Urinary bladder (tissue), 4 donors: Measurements from ENCODE around the gene XRCC4. TPM values are rescaled to one million over a fixed set of nuclear protein-coding genes. Genes with fewer than 3 reads are reported as not detected.

Source experiments
- DNase-seq: peaks from one replicate; pipeline ENCODE4 v3.0.0-alpha.2; 2015; ENCODE audit errors: extremely low spot score
- H3K27ac ChIP-seq: one replicate; pipeline ENCODE4 v1.5.1; 2013; ENCODE audit warnings: low read depth, mild to moderate bottlenecking, moderate library complexity
- H3K36me3 ChIP-seq: one replicate; pipeline ENCODE4 v1.6.1; 2013; ENCODE audit warnings: mild to moderate bottlenecking, moderate library complexity; ENCODE audit not compliant: insufficient read depth
- H3K4me1 ChIP-seq: one replicate; pipeline ENCODE4 v1.6.1; 2013; ENCODE audit warnings: mild to moderate bottlenecking, moderate library complexity; ENCODE audit not compliant: insufficient read depth
- H3K4me3 ChIP-seq: one replicate; pipeline ENCODE4 v1.5.1; 2013; ENCODE audit warnings: low read depth, low read length
- WGBS: extraction: QIAGEN DNeasy Blood & Tissue Kit; methylation state at CpG from one replicate; pipeline ENCODE4 v1.1.7; 2013; 5-methylcytosine and 5-hydroxymethylcytosine counted together
- polyA plus RNA-seq: library from polyadenylated mRNA; stranded (reverse); fragments of 200-250 nt; gene quantifications from one replicate; pipeline ENCODE4 v1.2.3, GENCODE V29; 2013
- total RNA-seq: library from RNA; depleted of rRNA; stranded (reverse); fragments of >200 nt; gene quantifications from one replicate; pipeline ENCODE4 v1.2.3, GENCODE V29; 2014
- donor health status: healthy with polysubstance abuse.
- donor health status: healthy.

XRCC4 gene
- total and polyA plus RNA-seq, 2 donors, result 8.0 to 12.1 TPM

DNA sequence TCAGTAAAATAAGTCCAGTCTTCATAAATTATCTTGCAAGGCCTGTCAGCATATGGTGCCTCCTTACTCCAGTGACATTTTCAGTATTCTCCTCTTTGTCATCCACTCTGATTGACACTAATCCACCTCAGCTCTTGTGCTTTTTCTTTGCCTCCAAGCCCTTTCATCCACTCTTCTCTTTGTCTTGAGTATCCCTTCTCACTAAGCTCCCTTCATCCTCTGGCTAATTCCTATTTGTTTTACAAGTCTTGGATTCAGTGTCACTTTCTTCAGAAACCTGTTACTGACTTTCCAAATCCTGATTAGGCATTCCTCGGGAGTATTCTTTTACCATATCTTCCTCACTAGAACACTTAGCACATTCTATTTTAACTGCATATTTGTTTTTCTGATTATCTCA, 293.6 kb downstream of the XRCC4 start:
- WGBS, result 50% methylated on average over 1 of the region's 1 CpG
- Histone ChIP-seq H3K4me3 (no peak overlapping the region), H3K27ac (no peak overlapping the region), H3K4me1 (no peaks in the 10 kb centered on the region), H3K36me3 (no peaks in the 10 kb centered on the region)
- no peak for DNase-seq

DNA sequence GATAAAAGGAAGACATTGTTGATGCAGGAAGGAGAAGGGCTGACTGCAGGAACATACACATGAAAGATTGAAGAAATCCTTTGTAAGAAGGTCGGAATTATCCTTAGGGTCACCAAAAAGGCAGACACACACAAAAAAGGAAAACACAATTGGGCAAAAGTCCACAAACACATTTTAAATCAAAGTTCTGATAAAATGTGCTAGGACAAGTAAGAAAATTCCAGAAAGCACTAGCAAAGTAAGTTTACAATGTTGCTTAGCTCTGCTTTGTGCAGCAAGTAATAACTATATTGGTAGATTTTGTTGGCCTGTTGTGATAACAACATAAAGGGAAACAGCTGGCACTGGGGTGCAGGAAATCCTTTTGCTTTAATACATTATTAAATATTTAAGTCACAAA, 294.4 kb downstream of the XRCC4 start:
- Histone ChIP-seq H3K36me3 (no peaks in the 10 kb centered on the region), H3K27ac (no peak overlapping the region), H3K4me1 (no peaks in the 10 kb centered on the region), H3K4me3 (no peak overlapping the region)
- 78% methylated on average over 1 of the region's 1 CpG for WGBS
- DNase-seq, result no peak

DNA sequence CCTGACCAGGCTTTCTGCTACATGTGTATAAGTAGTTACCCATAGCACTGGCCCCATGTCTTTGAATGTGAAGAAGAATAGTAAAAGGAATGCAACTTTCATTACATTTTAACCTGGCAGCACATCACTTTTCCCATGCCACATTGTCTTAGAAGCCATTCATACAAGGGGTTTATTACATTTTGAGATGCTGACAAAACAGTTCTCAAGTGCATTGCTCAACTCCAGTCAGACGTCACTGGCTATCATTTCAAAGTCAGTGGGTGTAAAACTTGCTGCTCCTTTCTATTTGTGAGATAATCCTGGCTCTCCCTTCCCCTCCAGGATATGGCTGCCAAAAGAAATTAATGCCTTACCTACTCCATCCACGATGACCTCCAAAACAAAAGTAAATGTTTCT, 297.2 kb downstream of the XRCC4 start:
- no peak overlapping the region for H3K27ac ChIP-seq
- no peak for DNase-seq
- no peaks in the 10 kb centered on the region for H3K4me1 ChIP-seq
- no peak overlapping the region for H3K4me3 ChIP-seq
- WGBS, result 55% methylated on average over 2 of the region's 2 CpGs
- no peaks in the 10 kb centered on the region for H3K36me3 ChIP-seq

DNA sequence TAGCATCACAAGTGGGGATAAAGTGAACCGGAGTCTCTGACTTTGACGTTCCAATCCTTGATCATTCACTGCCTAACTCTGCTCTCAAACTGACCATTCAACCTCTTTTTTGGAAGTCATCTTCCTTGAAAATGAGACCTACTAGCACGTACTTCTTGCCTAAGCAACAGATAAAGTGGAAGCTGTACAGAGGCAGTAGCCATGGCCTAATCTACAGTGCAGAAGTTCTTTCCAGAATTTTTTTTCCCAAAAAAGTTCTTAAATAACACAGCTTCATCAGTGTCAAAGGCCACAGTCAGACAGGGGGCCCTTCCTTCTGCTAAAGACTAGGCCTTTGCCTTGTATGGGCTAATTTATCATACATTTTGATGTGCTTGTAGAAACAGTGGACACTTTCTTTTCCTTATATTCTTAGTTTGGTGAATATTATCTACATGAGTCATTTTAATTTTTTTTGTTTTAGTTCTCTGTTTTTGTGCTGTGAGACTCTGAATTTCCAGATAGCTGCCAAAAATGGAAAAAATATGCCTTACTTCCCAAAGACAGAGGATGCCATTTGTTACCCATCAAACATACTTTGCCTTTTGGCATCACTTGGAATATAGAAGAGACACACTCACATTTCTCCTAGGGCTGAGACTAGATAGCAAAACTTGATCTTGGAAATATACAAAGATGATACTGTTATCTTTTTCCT, 297.9 kb downstream of the XRCC4 start:
- Histone ChIP-seq H3K4me3 (no peak overlapping the region), H3K4me1 (no peaks in the 10 kb centered on the region), H3K27ac (no peak overlapping the region), H3K36me3 (no peaks in the 10 kb centered on the region)
- DNase-seq, result no peak
- WGBS, result 77% methylated on average over 3 of the region's 3 CpGs

DNA sequence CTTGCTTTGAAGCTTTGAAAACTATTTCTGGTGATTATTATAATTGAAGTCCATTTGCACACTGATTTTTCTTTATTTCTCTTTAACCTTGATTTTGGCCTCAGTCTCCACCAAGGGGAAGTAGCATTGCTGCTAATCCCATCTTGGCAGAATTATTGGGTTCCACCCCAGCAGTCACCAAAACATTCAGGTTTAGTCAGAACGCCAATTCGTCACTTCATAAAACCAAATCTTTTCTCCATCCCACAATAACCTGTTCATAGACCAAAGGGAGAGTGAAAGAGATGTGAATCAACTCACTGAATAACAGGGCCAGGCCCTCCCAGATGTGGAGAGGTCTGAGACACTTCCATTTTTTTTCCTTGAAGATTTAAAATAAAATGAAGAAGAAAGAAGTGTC, 299.1 kb downstream of the XRCC4 start:
- no peak overlapping the region for H3K27ac ChIP-seq
- DNase-seq, result no peak
- WGBS, result 72% methylated on average over 2 of the region's 2 CpGs

DNA sequence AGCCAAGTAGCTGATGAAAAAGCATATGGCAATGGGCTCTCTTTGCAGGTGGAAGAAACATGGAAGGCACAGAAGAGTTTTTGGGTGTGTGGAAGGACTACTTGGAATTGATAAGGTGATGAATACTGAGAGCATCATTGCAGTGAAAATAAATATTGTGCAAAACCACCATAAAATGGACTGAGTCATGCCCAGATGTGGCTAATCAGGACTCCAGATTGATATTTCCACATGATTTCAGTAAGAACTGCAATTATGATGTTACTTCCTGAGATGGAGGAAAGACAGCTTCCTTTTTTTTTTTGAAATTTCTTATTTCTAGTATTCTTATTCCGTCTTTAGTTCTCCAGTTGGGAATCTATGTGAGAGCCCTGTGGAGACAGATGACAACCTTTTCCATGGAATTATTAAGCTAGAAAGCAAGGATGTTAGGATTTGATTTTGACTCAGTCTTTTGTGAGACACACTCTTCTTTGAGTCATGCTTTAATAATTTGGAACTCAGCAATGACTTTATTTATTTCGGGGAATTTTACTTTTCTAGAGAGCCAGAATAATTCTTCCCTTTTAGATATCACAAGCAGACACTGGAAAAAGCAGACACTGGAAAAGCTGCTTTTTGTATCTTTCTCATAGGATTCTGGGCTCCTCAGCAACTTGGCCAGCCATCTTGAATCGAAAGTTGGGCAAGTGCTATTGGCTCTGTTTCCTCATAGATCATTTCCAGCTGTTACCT, 300.0 kb downstream of the XRCC4 start:
- no peaks in the 10 kb centered on the region for H3K4me1 ChIP-seq
- no peak overlapping the region for H3K4me3 ChIP-seq
- H3K36me3 ChIP-seq, result no peaks in the 10 kb centered on the region
- DNase-seq, result no peak
- WGBS, result 66% methylated on average over 3 of the region's 3 CpGs
- no peak overlapping the region for H3K27ac ChIP-seq

More for the DNA sequence above, 299.1 kb downstream of the XRCC4 start:
- no peaks in the 10 kb centered on the region for H3K4me1 ChIP-seq
- H3K4me3 ChIP-seq, result no peak overlapping the region
- H3K36me3 ChIP-seq, result no peaks in the 10 kb centered on the region

DNA sequence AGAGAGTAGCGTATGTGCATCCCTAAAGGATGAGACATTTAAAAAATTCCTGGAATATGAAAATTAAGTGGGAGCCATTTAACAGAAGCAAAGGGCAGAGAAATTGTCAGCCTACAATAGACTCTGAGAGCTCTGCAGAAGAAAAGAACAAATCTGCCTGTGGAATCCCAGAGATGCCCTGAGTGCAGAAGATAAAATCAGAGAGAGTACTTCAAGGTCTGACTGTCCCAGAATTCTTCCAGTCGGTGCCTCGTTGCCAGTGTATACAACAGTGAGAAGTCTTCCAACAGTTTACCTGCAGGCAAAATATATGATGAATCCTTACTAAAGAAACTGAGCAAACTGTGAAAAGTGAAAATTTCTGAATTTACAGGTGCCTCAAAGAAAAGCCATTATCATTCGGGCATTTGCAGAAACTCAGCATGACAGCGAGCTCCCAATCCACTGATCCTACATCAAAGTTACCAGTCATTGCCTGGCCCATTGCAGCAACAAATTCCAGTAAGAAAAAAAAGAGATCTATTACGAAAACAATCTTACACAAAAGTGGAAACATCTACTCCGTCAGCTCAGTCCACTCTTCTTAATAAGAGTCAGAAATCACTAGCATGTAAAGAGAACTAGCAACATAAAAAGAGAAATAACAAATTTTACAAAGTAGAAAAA, 301.4 kb downstream of the XRCC4 start:
- 78% methylated on average over 7 of the region's 7 CpGs for WGBS
- H3K36me3 ChIP-seq, result no peaks in the 10 kb centered on the region
- DNase-seq, result no peak
- no peaks in the 10 kb centered on the region for H3K4me1 ChIP-seq
- no peak overlapping the region for H3K4me3 ChIP-seq
- no peak overlapping the region for H3K27ac ChIP-seq

DNA sequence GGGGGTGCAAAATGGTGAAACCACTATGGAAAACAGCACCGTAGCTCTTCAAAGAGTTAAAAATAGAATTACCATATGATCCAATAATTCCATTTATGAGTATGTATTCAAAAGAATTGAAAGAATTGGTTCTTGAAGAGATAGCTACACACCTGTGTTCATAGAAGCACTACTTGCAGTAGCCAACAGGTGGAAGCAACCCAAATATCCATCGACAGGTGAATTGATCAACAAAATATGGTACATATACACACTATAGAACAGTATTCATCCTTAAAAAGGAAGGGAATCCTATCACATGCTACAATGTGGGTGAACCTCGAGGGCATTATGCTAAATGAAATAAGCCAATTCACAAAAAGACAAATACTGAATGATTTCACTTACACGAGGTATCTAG, 308.5 kb downstream of the XRCC4 start:
- WGBS, result 86% methylated on average over 4 of the region's 4 CpGs
- no peak overlapping the region for H3K4me3 ChIP-seq
- no peak overlapping the region for H3K27ac ChIP-seq
- no peaks in the 10 kb centered on the region for H3K4me1 ChIP-seq
- no peaks in the 10 kb centered on the region for H3K36me3 ChIP-seq
- no peak for DNase-seq

DNA sequence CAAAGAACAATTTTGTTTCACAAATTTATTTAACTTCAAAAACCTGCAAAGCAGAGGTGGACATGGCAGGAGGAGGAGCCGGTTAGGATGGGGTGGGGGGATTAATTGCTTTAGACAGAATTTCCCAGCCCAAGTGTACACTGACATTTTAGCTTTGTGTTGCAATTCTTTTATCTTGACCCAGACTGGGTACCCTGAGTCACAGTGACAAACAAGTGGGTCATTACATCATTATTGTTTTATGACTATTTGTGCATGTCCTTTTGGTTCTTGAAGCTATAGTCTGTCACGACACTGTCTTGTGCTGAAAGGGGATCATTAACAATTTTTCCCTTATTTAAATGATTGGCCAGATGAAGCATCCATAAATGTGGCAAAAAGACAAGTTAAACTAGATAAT, 309.7 kb downstream of the XRCC4 start:
- no peak for DNase-seq
- Histone ChIP-seq H3K36me3 (no peaks in the 10 kb centered on the region), H3K4me1 (no peaks in the 10 kb centered on the region), H3K27ac (no peak overlapping the region), H3K4me3 (no peak overlapping the region)
- 83% methylated on average over 2 of the region's 2 CpGs for whole genome bisulfite sequencing

DNA sequence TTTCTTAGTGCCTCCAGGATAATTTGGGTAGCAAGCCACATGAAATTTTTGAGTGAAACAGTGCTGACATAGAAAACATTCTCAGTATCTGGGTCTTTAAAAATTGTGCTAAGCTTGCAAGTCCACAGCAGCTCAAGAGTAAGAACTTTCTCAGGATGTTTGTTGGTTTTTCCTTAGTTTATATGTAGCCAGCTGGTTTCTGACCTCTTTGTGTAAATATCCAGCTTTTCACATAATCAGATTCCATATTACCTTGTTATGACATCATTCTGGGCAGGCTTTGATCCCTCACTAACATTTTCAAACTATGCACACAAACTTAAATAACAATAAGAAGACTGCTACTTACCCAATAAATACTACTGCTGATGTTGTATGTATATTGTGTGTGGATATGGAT, 311.3 kb downstream of the XRCC4 start:
- no peak overlapping the region for H3K4me3 ChIP-seq
- H3K36me3 ChIP-seq, result no peaks in the 10 kb centered on the region
- no peak for DNase-seq
- H3K27ac ChIP-seq, result no peak overlapping the region
- H3K4me1 ChIP-seq, result no peaks in the 10 kb centered on the region

DNA sequence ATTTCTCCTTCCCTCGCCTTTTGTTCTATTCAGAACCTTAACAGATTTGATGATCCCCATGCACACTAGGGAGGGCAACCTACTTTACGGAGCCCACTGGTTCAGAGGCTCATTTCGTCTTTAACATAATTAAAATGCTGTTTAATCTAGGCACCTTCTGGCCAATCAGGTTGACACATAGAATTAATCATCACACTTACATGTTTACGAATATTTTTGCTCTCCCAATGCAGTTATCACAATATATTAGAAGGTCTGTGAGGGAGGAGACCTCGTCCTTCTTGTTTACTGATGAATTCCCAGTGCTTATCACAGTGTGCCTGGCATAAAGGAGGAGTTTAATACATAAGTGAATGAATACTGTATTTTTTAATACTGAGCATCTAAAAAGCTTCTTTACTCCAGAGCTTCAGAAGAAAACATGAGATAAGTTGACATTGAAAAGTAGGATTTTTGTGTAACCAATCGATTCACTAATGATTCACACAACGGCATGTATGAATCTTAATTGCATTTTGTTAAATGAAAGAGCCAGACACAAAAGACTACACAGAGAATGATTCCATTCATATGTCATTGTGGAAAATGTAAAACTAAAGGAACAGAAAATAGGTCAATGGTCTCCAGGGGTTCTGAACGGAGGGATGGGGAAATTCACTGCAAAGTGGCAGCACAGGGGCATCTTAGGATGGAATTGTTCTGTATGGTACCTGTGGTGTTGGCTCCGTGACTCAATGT, 315.6 kb downstream of the XRCC4 start:
- Histone ChIP-seq H3K27ac (no peak overlapping the region), H3K4me1 (no peaks in the 10 kb centered on the region), H3K4me3 (no peak overlapping the region), H3K36me3 (no peaks in the 10 kb centered on the region)
- DNase-seq, result no peak
- 90% methylated on average over 9 of the region's 9 CpGs for WGBS

DNA sequence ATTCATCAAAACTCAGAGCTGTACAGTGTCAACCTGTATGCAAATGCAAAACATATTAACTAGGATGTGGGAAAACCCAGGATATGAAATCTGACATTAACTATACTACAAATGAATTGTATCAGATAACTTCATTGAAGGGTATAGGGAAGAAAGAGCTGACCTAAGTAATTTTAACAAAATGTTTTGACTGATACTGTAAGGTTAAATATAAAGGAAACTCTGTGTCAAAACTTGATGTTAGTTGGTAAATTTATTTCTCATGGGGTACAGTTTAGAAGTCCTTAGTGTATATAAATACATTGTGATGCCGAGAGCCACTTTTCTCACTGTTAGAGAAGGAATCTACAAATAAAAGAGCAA, 316.1 kb downstream of the XRCC4 start:
- Histone ChIP-seq H3K4me3 (no peak overlapping the region), H3K27ac (no peak overlapping the region), H3K4me1 (no peaks in the 10 kb centered on the region), H3K36me3 (no peaks in the 10 kb centered on the region)
- WGBS, result 86% methylated on average over 1 of the region's 1 CpG
- DNase-seq, result no peak

DNA sequence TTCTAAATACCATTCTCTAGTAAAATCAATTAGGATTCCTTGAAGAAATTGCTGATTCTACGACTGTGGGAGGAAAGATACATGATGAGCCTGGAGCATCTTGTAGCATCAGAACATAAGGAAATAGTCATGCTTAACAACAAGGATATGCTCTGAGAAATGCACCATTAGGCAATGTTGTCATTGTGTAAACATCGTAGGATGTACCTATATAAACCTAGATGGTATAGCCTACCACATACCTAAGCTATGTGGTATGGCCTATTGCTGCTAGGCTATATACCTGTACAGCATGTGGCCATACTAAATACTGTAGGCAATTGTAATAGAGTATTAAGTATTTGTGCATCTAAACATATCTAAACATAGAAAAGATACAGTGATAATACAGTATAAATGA, 316.8 kb downstream of the XRCC4 start:
- Histone ChIP-seq H3K4me1 (no peaks in the 10 kb centered on the region), H3K36me3 (no peaks in the 10 kb centered on the region)
- 94% methylated on average over 2 of the region's 2 CpGs for WGBS

DNA sequence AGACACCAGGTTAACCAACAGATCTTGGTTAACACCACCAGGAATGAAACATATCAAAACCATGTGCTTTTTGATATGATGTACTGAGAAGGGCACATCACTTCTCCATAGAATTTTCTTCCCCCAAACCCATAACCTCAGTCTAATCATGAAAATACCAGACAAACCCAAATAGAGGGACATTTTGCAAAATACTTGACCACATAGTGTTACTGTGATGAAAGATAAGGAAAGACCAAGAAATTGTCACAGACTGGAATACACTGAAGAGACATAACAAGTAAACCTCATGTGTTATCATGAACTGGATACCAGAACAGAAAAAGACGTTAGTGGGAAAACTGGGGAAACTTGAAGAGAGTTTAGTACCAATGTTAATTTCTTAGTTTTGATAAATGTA, 319.3 kb downstream of the XRCC4 start:
- DNase-seq, result no peak
- Histone ChIP-seq H3K4me3 (no peak overlapping the region), H3K4me1 (no peaks in the 10 kb centered on the region), H3K36me3 (no peaks in the 10 kb centered on the region), H3K27ac (no peak overlapping the region)
- WGBS, result 72% methylated on average over 1 of the region's 1 CpG

More for the DNA sequence above, 316.8 kb downstream of the XRCC4 start:
- no peak overlapping the region for H3K4me3 ChIP-seq
- no peak for DNase-seq
- H3K27ac ChIP-seq, result no peak overlapping the region
